OCI-LY1 (cell line): ENCODE data around the gene FMOD.

Source experiments
- H2AFZ ChIP-seq: fragments of 200-600 bp; sonication (generic), shearing (Covaris generic); 2 replicates; pipeline ENCODE4 v1.6.0; 2014; ENCODE audit warnings: antibody characterized with exemption, mild to moderate bottlenecking, low read length
- H3F3A ChIP-seq: fragments of 200-600 bp; sonication (generic), shearing (Covaris generic); 2 replicates; pipeline ENCODE4 v1.6.0; 2014; ENCODE audit warnings: mild to moderate bottlenecking, antibody characterized with exemption, low read length, moderate library complexity; ENCODE audit not compliant: insufficient read depth
- H3K27ac ChIP-seq: fragments of 200-600 bp; sonication (generic); 2 replicates; pipeline ENCODE4 v1.5.1; 2014; ENCODE audit warnings: low read length, mixed run types, mild to moderate bottlenecking, low read depth; ENCODE audit not compliant: poor library complexity, severe bottlenecking
- H3K27me3 ChIP-seq: fragments of 200-600 bp; sonication (generic); 2 replicates; pipeline ENCODE4 v1.6.0; 2014; ENCODE audit warnings: antibody characterized with exemption, mild to moderate bottlenecking, low read length, moderate library complexity; ENCODE audit not compliant: insufficient read depth
- H3K36me3 ChIP-seq: fragments of 200-600 bp; sonication (generic); 2 replicates; pipeline ENCODE4 v1.6.1; 2014; ENCODE audit warnings: mild to moderate bottlenecking, antibody characterized with exemption, low read length, moderate library complexity, mixed read lengths; ENCODE audit not compliant: insufficient read depth
- H3K4me1 ChIP-seq: fragments of 200-600 bp; sonication (generic); 2 replicates; pipeline ENCODE4 v1.5.1; 2014; ENCODE audit warnings: mild to moderate bottlenecking, low read length, moderate library complexity; ENCODE audit not compliant: insufficient read depth, severe bottlenecking
- H3K4me2 ChIP-seq: fragments of 200-600 bp; sonication (generic), shearing (Covaris generic); 2 replicates; pipeline ENCODE4 v1.6.1; 2014; ENCODE audit warnings: low read length
- H3K4me3 ChIP-seq: fragments of 200-600 bp; sonication (generic); 2 replicates; pipeline ENCODE4 v1.5.1; 2014; ENCODE audit warnings: low read length, low read depth, mild to moderate bottlenecking, mixed read lengths; ENCODE audit not compliant: poor library complexity, severe bottlenecking
- H3K79me2 ChIP-seq: fragments of 200-600 bp; shearing (Covaris generic); 2 replicates; pipeline ENCODE4 v1.6.1; 2016; ENCODE audit warnings: mixed run types, low read length, mixed read lengths; ENCODE audit not compliant: insufficient read depth
- H3K9ac ChIP-seq: fragments of 200-600 bp; sonication (generic), shearing (Covaris generic); 2 replicates; pipeline ENCODE4 v1.6.1; 2014; ENCODE audit warnings: mild to moderate bottlenecking, low read length, mixed read lengths
- H3K9me2 ChIP-seq: fragments of 200-600 bp; sonication (generic), shearing (Covaris generic); 2 replicates; pipeline ENCODE4 v1.6.1; 2014; ENCODE audit warnings: low read depth, mild to moderate bottlenecking, low read length, mixed read lengths
- H3K9me3 ChIP-seq: fragments of 200-600 bp; shearing (Covaris generic); 2 replicates; pipeline ENCODE4 v1.6.1; 2014; ENCODE audit warnings: low read length, mixed read lengths
- H4K20me1 ChIP-seq: fragments of 200-600 bp; sonication (generic), shearing (Covaris generic); 2 replicates; pipeline ENCODE4 v1.6.0; 2016; ENCODE audit warnings: mild to moderate bottlenecking, low read length; ENCODE audit not compliant: insufficient read depth
- CTCF ChIP-seq: fragments of 200-600 bp; sonication (generic), shearing (Covaris generic); IDR thresholded peaks from 2 replicates; pipeline ENCODE4 v1.5.1; 2017; ENCODE audit warnings: mild to moderate bottlenecking, antibody characterized with exemption, low read length, moderate library complexity, mixed read lengths
- EZH2 ChIP-seq: fragments of 200-600 bp; sonication (generic), shearing (Covaris generic); IDR thresholded peaks from 2 replicates; pipeline ENCODE4 v1.8.0; 2017; ENCODE audit warnings: borderline replicate concordance, mixed run types, mild to moderate bottlenecking, antibody characterized with exemption, low read length, moderate library complexity, mixed read lengths

The FMOD gene

GRCh38 chr1:203390298-203390697 lies 39.4 kb upstream of the FMOD start:
- Histone ChIP-seq H3K4me3 (no peak overlapping the region), H3K4me2 (no peak overlapping the region), H2AFZ (no peak overlapping the region), H3K27ac (no peak overlapping the region), H3K9me2 (no peaks in the 10 kb centered on the region), H3K9ac (no peak overlapping the region), H3K9me3 (peaks cover 6% of the 10 kb centered on the region; the same call in 1 of the 2 replicates), H3K27me3 (no peaks in the 10 kb centered on the region), H4K20me1 (no peaks in the 10 kb centered on the region), H3K79me2 (no peaks in the 10 kb centered on the region), H3K36me3 (no peaks in the 10 kb centered on the region), H3F3A (no peaks in the 10 kb centered on the region), H3K4me1 (no peaks in the 10 kb centered on the region)
- TF ChIP-seq CTCF (no peak), EZH2 (no peak)

- no peak overlapping the region for H3K4me3 ChIP-seq
- no peaks in the 10 kb centered on the region for H3K9me2 ChIP-seq
- H3K4me2 ChIP-seq = no peak overlapping the region
- no peaks in the 10 kb centered on the region for H3K36me3 ChIP-seq
- no peaks in the 10 kb centered on the region for H4K20me1 ChIP-seq
- no peak overlapping the region for H3K9ac ChIP-seq
- H2AFZ ChIP-seq = no peak overlapping the region
- H3K79me2 ChIP-seq = no peaks in the 10 kb centered on the region
- H3K27me3 ChIP-seq = no peaks in the 10 kb centered on the region
- TF ChIP-seq CTCF (no peak), EZH2 (no peak)
- H3K9me3 ChIP-seq = peaks cover 6% of the 10 kb centered on the region; the same call in 1 of the 2 replicates
- no peak overlapping the region for H3K27ac ChIP-seq
- H3F3A ChIP-seq = no peaks in the 10 kb centered on the region
- no peaks in the 10 kb centered on the region for H3K4me1 ChIP-seq
Measured at GRCh38 chr1:203388683-203389082, 37.8 kb upstream of the FMOD start.

GRCh38 chr1:203382026-203382425 lies 31.1 kb upstream of the FMOD start:
- H3K36me3 ChIP-seq = no peaks in the 10 kb centered on the region
- no peaks in the 10 kb centered on the region for H4K20me1 ChIP-seq
- TF ChIP-seq CTCF (no peak), EZH2 (no peak)
- no peaks in the 10 kb centered on the region for H3F3A ChIP-seq
- H3K4me1 ChIP-seq = peaks cover 37% of the 10 kb centered on the region
- H3K9me3 ChIP-seq = peaks cover 3% of the 10 kb centered on the region; the same call in 1 of the 2 replicates
- no peaks in the 10 kb centered on the region for H3K9me2 ChIP-seq
- no peaks in the 10 kb centered on the region for H3K27me3 ChIP-seq
- H3K27ac ChIP-seq = peak overlapping the region; percentile 78
- H3K4me2 ChIP-seq = no peak overlapping the region
- H3K9ac ChIP-seq = no peak overlapping the region
- no peak overlapping the region for H2AFZ ChIP-seq
- no peaks in the 10 kb centered on the region for H3K79me2 ChIP-seq
- H3K4me3 ChIP-seq = no peak overlapping the region
